MCF 10A (cell line): ENCODE data around the gene GREB1. TPM values are rescaled to one million over a fixed set of nuclear protein-coding genes. Genes with fewer than 3 reads are reported as not detected.

Experiments
- BruUV-seq: library from RNA; stranded (reverse); fragments of 400-500 nt; replicated peaks from 2 replicates; lab custom pipeline; 2021; lab: Mats Ljungman, UMichigan
- CTCF ChIA-PET: fragments of 300-600 bp; sonication (Branson Sonifier 250); formaldehyde crosslinking; extraction: SDS; loops from one replicate; lab custom pipeline; 2021; ENCODE audit warnings: antibody characterized with exemption, inconsistent platforms; lab: Yijun Ruan, JAX
- POLR2A ChIA-PET: fragments of 300-600, 350-650 bp; sonication (Branson Sonifier 250); formaldehyde crosslinking; extraction: SDS; loops from one replicate; lab custom pipeline; 2020; ENCODE audit warnings: antibody characterized with exemption, inconsistent platforms; lab: Yijun Ruan, JAX
- DNase-seq: peaks from one replicate; pipeline ENCODE4 v3.0.0-alpha.2; 2018; ENCODE audit not compliant: unreplicated experiment
- H3K27ac Mint-ChIP-seq: one replicate; pipeline ENCODE4 v1.8.0; 2022; ENCODE audit warnings: mild to moderate bottlenecking, low read depth, mixed read lengths; ENCODE audit not compliant: unreplicated experiment
- H3K27me3 Mint-ChIP-seq: one replicate; pipeline ENCODE4 v1.8.0; 2022; ENCODE audit warnings: mixed read lengths; ENCODE audit not compliant: insufficient read depth, unreplicated experiment
- H3K36me3 Mint-ChIP-seq: one replicate; pipeline ENCODE4 v1.8.0; 2022; ENCODE audit warnings: mild to moderate bottlenecking, moderate library complexity, mixed read lengths; ENCODE audit not compliant: insufficient read depth, unreplicated experiment
- H3K4me1 Mint-ChIP-seq: one replicate; pipeline ENCODE4 v1.8.0; 2022; ENCODE audit warnings: mixed read lengths; ENCODE audit not compliant: insufficient read depth, unreplicated experiment
- H3K4me3 Mint-ChIP-seq: one replicate; pipeline ENCODE4 v1.8.0; 2022; ENCODE audit warnings: mild to moderate bottlenecking, moderate library complexity, mixed read lengths; ENCODE audit not compliant: unreplicated experiment
- H3K9me3 Mint-ChIP-seq: one replicate; pipeline ENCODE4 v1.8.0; 2022; ENCODE audit warnings: mixed read lengths; ENCODE audit not compliant: unreplicated experiment
- CTCF ChIP-seq: fragments of 200-600 bp; IDR thresholded peaks from one replicate; pipeline ENCODE4 v1.8.0; 2022; ENCODE audit warnings: antibody characterized with exemption, mild to moderate bottlenecking; ENCODE audit not compliant: unreplicated experiment
- intact Hi-C: fragments of 100-400 bp; cut with micrococcal nuclease; formaldehyde crosslinking; loops from 2 replicates; pipeline ENCODE4 v1.14.1; 2022
- total RNA-seq: library from RNA; stranded (reverse); gene quantifications from 2 replicates; pipeline ENCODE4 v1.2.3, GENCODE V29; 2022

The GREB1 gene
- total RNA-seq, 1 experiment from 2014 or later = 1.7 TPM

- Mint-ChIP-seq H3K27ac (no peak overlapping the region), H3K4me3 (no peak overlapping the region), H3K4me1 (no peaks in the 10 kb centered on the region), H3K9me3 (no peaks in the 10 kb centered on the region), H3K36me3 (no peaks in the 10 kb centered on the region), H3K27me3 (peaks cover 31% of the 10 kb centered on the region)
- no peak for TF ChIP-seq CTCF
- no peak for DNase-seq
- intact Hi-C loops = no loop called here
- ChIA-PET CTCF (no interaction called here), POLR2A (no interaction called here)
- BruUV-seq = no TSS peak
Measured at GRCh38 chr2:11514904-11515303, 18.9 kb upstream of the GREB1 start.

GRCh38 chr2:11515490-11515981 is 18.3 kb upstream of the GREB1 start:
- Mint-ChIP-seq H3K27ac (no peak overlapping the region), H3K36me3 (no peaks in the 10 kb centered on the region), H3K4me1 (no peaks in the 10 kb centered on the region), H3K4me3 (no peak overlapping the region), H3K9me3 (no peaks in the 10 kb centered on the region), H3K27me3 (peaks cover 31% of the 10 kb centered on the region)
- intact Hi-C loops = no loop called here
- no peak for DNase-seq
- TF ChIP-seq CTCF = no peak
- ChIA-PET POLR2A (no interaction called here), CTCF (interaction anchor here (0.7 kb wide), 1 partner anchor 304 kb away, joined by 3 read pairs; no protein-coding TSS in a partner anchor)
- BruUV-seq = no TSS peak

- CTCF ChIA-PET = interaction anchor here (0.5 kb wide), 1 partner anchor 18 kb away, joined by 3 read pairs; no protein-coding TSS in a partner anchor
- intact Hi-C loops = no loop called here
- H3K27me3 Mint-ChIP-seq = peaks cover 31% of the 10 kb centered on the region
- POLR2A ChIA-PET = no interaction called here
- H3K4me1 Mint-ChIP-seq = no peaks in the 10 kb centered on the region
- DNase-seq = no peak
- H3K36me3 Mint-ChIP-seq = no peaks in the 10 kb centered on the region
- BruUV-seq = no TSS peak
- H3K4me3 Mint-ChIP-seq = no peak overlapping the region
- H3K9me3 Mint-ChIP-seq = no peaks in the 10 kb centered on the region
- no peak overlapping the region for H3K27ac Mint-ChIP-seq
- no peak for TF ChIP-seq CTCF
Measured at GRCh38 chr2:11516984-11517648, 16.7 kb upstream of the GREB1 start.

- Mint-ChIP-seq H3K4me3 (no peak overlapping the region), H3K4me1 (no peaks in the 10 kb centered on the region), H3K27ac (no peak overlapping the region), H3K27me3 (peaks cover 31% of the 10 kb centered on the region), H3K36me3 (no peaks in the 10 kb centered on the region), H3K9me3 (no peaks in the 10 kb centered on the region)
- no peak for DNase-seq
- intact Hi-C loops = no loop called here
- ChIA-PET CTCF (no interaction called here), POLR2A (no interaction called here)
- TF ChIP-seq CTCF = no peak
- BruUV-seq = no TSS peak
Measured at GRCh38 chr2:11517906-11518305, 15.9 kb upstream of the GREB1 start.
